ENCODE data around the gene ST3GAL3.

DNA sequence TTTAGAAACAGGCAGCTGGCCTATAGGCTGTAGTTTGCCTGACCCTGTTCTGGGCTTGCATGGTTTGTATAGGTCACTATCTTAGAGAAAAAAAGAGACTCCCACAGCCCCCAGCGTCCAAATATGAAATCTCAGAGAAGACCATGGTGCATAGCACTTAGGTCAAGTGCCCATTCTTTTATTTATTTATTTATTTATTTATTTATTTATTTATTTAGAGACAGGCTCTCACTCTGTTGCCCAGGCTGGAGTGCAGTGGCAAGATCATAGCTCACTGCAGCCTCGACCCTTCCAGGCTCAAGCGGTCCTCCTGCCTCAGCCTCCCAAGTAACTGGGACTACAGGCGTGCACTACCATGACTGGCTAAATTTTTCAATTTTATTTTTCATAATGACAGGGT, 175.4 kb downstream of the ST3GAL3 start:
- TF ChIP-seq EZH2 (IDR thresholded peaks at IDR 0.05): no peak
- TF ChIP-seq POLR2AphosphoS5 (IDR thresholded peaks at IDR 0.05; ENCODE audit: borderline replicate concordance, low read depth, low read length): no peak
- no peak for TF ChIP-seq FOXP2 (optimal IDR thresholded peaks at IDR 0.05; ENCODE audit: control extremely low read depth, extremely low read length, insufficient read depth)
